Subcutaneous adipose tissue (tissue), 4 donors: ENCODE measurements around the gene SGTA. TPM values are rescaled to one million over a fixed set of nuclear protein-coding genes. Genes with fewer than 3 reads are reported as not detected.

ENCODE experiments used
- CTCF ChIP-seq: fragments of 450-650 bp; IDR thresholded peaks from one replicate; pipeline ENCODE4 v1.5.1; 2016; ENCODE audit warnings: low read depth, mild to moderate bottlenecking, control low read depth, antibody characterized with exemption, moderate library complexity
- total RNA-seq, 4 donors: library from RNA; depleted of rRNA; stranded (reverse); fragments of >200 nt; gene quantifications; one replicate each; pipeline ENCODE4 v1.1.0, GENCODE V29; 2016

SGTA gene
- total RNA-seq, 4 donors from 2014 or later, result 14.8 to 43.1 (median 24.2) TPM

DNA sequence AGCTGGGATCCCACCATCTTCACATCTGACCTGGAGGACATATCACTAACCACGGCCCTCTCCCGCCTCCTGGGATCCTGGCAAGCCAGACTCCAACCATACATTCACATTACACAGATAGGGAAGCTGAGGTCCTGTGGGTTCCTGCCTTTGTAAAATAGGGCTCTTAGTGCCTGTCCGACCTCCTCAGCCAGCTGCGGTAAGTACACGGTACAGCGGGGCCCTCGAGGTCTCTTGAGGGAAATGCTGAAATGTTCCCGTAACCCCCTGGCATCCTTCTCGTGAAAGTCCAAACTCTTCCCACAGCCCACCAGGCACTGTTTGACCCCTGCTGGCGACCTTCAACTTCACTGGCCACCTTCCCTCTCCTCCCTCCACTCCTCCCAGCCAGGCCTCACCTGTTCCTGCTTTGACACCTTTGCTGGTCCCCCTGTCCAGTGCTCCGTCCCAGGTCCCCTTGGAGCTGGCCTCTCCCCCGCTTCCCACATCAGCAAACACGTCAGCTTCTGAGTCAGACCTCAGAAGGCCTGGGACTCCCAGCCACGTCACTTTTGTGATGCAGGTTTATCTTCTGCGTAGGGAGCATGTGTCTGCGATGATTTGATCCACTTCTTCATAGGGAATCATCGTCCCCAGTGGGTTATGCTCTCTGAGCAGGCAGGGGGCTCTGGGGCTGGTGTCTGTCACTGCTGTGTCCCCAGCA, 71.8 kb downstream of the SGTA start:
- no peak for TF ChIP-seq CTCF

- no peak for TF ChIP-seq CTCF
Observed at GRCh38 chr19:2706251-2706650, 76.8 kb downstream of the SGTA start.

Other genes with a start within 250 kb of the SGTA start
- 1 to 10 TPM in 2 of 4 donors, under 1 TPM in 2; 0.16 to 3.6 (median 0.82) TPM for gene GNG7, start 80.6 kb downstream of the SGTA start, total RNA-seq
- under 1 TPM in 3 of 4 donors, not detected in 1; 0.16 to 0.85 (median 0.44) TPM for gene DIRAS1, start 61.9 kb downstream of the SGTA start, total RNA-seq
- 10 to 100 TPM; 15.2 to 25.4 (median 21.3) TPM for gene SLC39A3, start 43.3 kb downstream of the SGTA start, total RNA-seq
- 10 to 100 TPM; 10.4 to 23.2 (median 21.5) TPM for gene THOP1, start 2.2 kb upstream of the SGTA start, total RNA-seq
- gene ZNF554, start 36.6 kb upstream of the SGTA start, total RNA-seq, result 1 to 10 TPM; 2.4 to 7.0 (median 3.0) TPM
- gene ZNF555, start 58.2 kb upstream of the SGTA start, total RNA-seq, result 1 to 10 TPM; 4.1 to 8.5 (median 6.1) TPM
- gene ZNF556, start 84.1 kb upstream of the SGTA start, total RNA-seq, result not detected
- gene ZNF57, start 117.7 kb upstream of the SGTA start, total RNA-seq, result 1 to 10 TPM; 2.9 to 5.5 (median 3.5) TPM
- gene ZNF77, start 161.7 kb upstream of the SGTA start, total RNA-seq, result 1 to 10 TPM; 2.1 to 6.0 (median 3.1) TPM
- 1 to 10 TPM in 1 of 4 donors, not detected in 3; 1.8 TPM for gene TLE6, start 194.3 kb upstream of the SGTA start, total RNA-seq
- 10 to 100 TPM in 2 of 4 donors, 1 to 10 TPM in 2; 6.5 to 29.7 (median 16.3) TPM for gene TLE2, start 246.0 kb upstream of the SGTA start, total RNA-seq